MCF 10A (cell line): ENCODE data around the gene TCP10L. TPM values are rescaled to one million over a fixed set of nuclear protein-coding genes. Genes with fewer than 3 reads are reported as not detected.

Experiments used
- BruUV-seq: library from RNA; stranded (reverse); fragments of 400-500 nt; replicated peaks from 2 replicates; lab custom pipeline; 2021; lab: Mats Ljungman, UMichigan
- CTCF ChIA-PET: fragments of 300-600 bp; sonication (Branson Sonifier 250); formaldehyde crosslinking; extraction: SDS; loops from one replicate; lab custom pipeline; 2021; ENCODE audit warnings: antibody characterized with exemption, inconsistent platforms; lab: Yijun Ruan, JAX
- POLR2A ChIA-PET: fragments of 300-600, 350-650 bp; sonication (Branson Sonifier 250); formaldehyde crosslinking; extraction: SDS; loops from one replicate; lab custom pipeline; 2020; ENCODE audit warnings: antibody characterized with exemption, inconsistent platforms; lab: Yijun Ruan, JAX
- DNase-seq: peaks from one replicate; pipeline ENCODE4 v3.0.0-alpha.2; 2018; ENCODE audit not compliant: unreplicated experiment
- H3K27ac Mint-ChIP-seq: one replicate; pipeline ENCODE4 v1.8.0; 2022; ENCODE audit warnings: mild to moderate bottlenecking, low read depth, mixed read lengths; ENCODE audit not compliant: unreplicated experiment
- H3K27me3 Mint-ChIP-seq: one replicate; pipeline ENCODE4 v1.8.0; 2022; ENCODE audit warnings: mixed read lengths; ENCODE audit not compliant: insufficient read depth, unreplicated experiment
- H3K36me3 Mint-ChIP-seq: one replicate; pipeline ENCODE4 v1.8.0; 2022; ENCODE audit warnings: mild to moderate bottlenecking, moderate library complexity, mixed read lengths; ENCODE audit not compliant: insufficient read depth, unreplicated experiment
- H3K4me1 Mint-ChIP-seq: one replicate; pipeline ENCODE4 v1.8.0; 2022; ENCODE audit warnings: mixed read lengths; ENCODE audit not compliant: insufficient read depth, unreplicated experiment
- H3K4me3 Mint-ChIP-seq: one replicate; pipeline ENCODE4 v1.8.0; 2022; ENCODE audit warnings: mild to moderate bottlenecking, moderate library complexity, mixed read lengths; ENCODE audit not compliant: unreplicated experiment
- H3K9me3 Mint-ChIP-seq: one replicate; pipeline ENCODE4 v1.8.0; 2022; ENCODE audit warnings: mixed read lengths; ENCODE audit not compliant: unreplicated experiment
- CTCF ChIP-seq: fragments of 200-600 bp; IDR thresholded peaks from one replicate; pipeline ENCODE4 v1.8.0; 2022; ENCODE audit warnings: antibody characterized with exemption, mild to moderate bottlenecking; ENCODE audit not compliant: unreplicated experiment
- intact Hi-C: fragments of 100-400 bp; cut with micrococcal nuclease; formaldehyde crosslinking; loops from 2 replicates; pipeline ENCODE4 v1.14.1; 2022
- total RNA-seq: library from RNA; stranded (reverse); gene quantifications from 2 replicates; pipeline ENCODE4 v1.2.3, GENCODE V29; 2022

TCP10L gene
- total RNA-seq, 1 experiment from 2014 or later, result not detected

GRCh38 chr21:32584472-32584871, 851 bp downstream of the TCP10L start:
- ChIA-PET CTCF (interaction anchor here (1.2 kb wide), 1 partner anchor 16 kb away, joined by 6 read pairs; no protein-coding TSS in a partner anchor), POLR2A (no interaction called here)
- no peak overlapping the region for H3K27ac Mint-ChIP-seq
- no peaks in the 10 kb centered on the region for H3K36me3 Mint-ChIP-seq
- no peak for DNase-seq
- intact Hi-C loops, result no loop called here
- H3K9me3 Mint-ChIP-seq, result no peaks in the 10 kb centered on the region
- peaks cover 13% of the 10 kb centered on the region for H3K27me3 Mint-ChIP-seq
- BruUV-seq, result no TSS peak
- TF ChIP-seq CTCF, result no peak
- H3K4me1 Mint-ChIP-seq, result no peaks in the 10 kb centered on the region
- H3K4me3 Mint-ChIP-seq, result no peak overlapping the region

GRCh38 chr21:32581732-32582131, 3.6 kb downstream of the TCP10L start:
- Mint-ChIP-seq H3K27ac (no peak overlapping the region), H3K9me3 (no peaks in the 10 kb centered on the region), H3K4me3 (no peak overlapping the region), H3K4me1 (no peaks in the 10 kb centered on the region), H3K36me3 (no peaks in the 10 kb centered on the region), H3K27me3 (peaks cover 39% of the 10 kb centered on the region)
- ChIA-PET CTCF (interaction anchor here (1.3 to 2.2 kb wide), 3 partner anchors 11 to 19 kb away, joined by 4 to 10 read pairs (median 6); no protein-coding TSS in a partner anchor), POLR2A (interaction anchor here (0.7 kb wide), 1 partner anchor 11 kb away, joined by 3 read pairs; no protein-coding TSS in a partner anchor)
- intact Hi-C loops, result no loop called here
- no TSS peak for BruUV-seq
- no peak for DNase-seq
- TF ChIP-seq CTCF, result no peak

GRCh38 chr21:32580949-32581348, 4.4 kb downstream of the TCP10L start:
- Mint-ChIP-seq H3K27me3 (peaks cover 39% of the 10 kb centered on the region), H3K4me1 (no peaks in the 10 kb centered on the region), H3K9me3 (no peaks in the 10 kb centered on the region), H3K36me3 (no peaks in the 10 kb centered on the region), H3K4me3 (no peak overlapping the region), H3K27ac (no peak overlapping the region)
- BruUV-seq, result no TSS peak
- ChIA-PET CTCF (interaction anchor here (1.8 to 2.2 kb wide), 2 partner anchors 10 to 20 kb away, joined by 6 to 10 read pairs; no protein-coding TSS in a partner anchor), POLR2A (no interaction called here)
- DNase-seq, result no peak
- TF ChIP-seq CTCF, result no peak
- intact Hi-C loops, result no loop called here

GRCh38 chr21:32578107-32578691, 7.1 kb downstream of the TCP10L start:
- Mint-ChIP-seq H3K36me3 (no peaks in the 10 kb centered on the region), H3K27ac (no peak overlapping the region), H3K27me3 (peaks cover 39% of the 10 kb centered on the region), H3K9me3 (no peaks in the 10 kb centered on the region), H3K4me1 (no peaks in the 10 kb centered on the region), H3K4me3 (no peak overlapping the region)
- ChIA-PET CTCF (interaction anchor here (0.6 to 1.0 kb wide), 2 partner anchors 9 to 177 kb away, joined by 3 to 5 read pairs; no protein-coding TSS in a partner anchor), POLR2A (interaction anchor here (0.6 kb wide), 1 partner anchor 54 kb away, joined by 3 read pairs; no protein-coding TSS in a partner anchor)
- DNase-seq, result peak; percentile 40
- no TSS peak for BruUV-seq
- intact Hi-C loops, result no loop called here
- TF ChIP-seq CTCF, result peak; percentile 6
